Cardiac muscle cell (in vitro differentiated cells and primary cell): ENCODE measurements around the gene INO80E. TPM values are rescaled to one million over a fixed set of nuclear protein-coding genes. Genes with fewer than 3 reads are reported as not detected.

Source experiments
- DNase-seq, 2 donors: peaks; one replicate each; pipeline versions ENCODE4 v3.0.0 to v3.0.0-alpha.2; 2010 to 2017; ENCODE audit warnings: low read depth in 1 of 2, low spot score in 1 of 2
- H3K27ac ChIP-seq: fragments of 200-600 bp; sonication (generic); 2 replicates; pipeline ENCODE4 v1.5.1; 2016
- H3K27me3 ChIP-seq: fragments of 200-600 bp; sonication (generic); 2 replicates; pipeline ENCODE4 v1.6.0; 2016; ENCODE audit warnings: control low read depth
- H3K36me3 ChIP-seq: fragments of 200-600 bp; sonication (generic); 2 replicates; pipeline ENCODE4 v1.5.1; 2016; ENCODE audit warnings: control low read depth
- H3K4me1 ChIP-seq: fragments of 200-600 bp; sonication (generic); 2 replicates; pipeline ENCODE4 v1.8.1; 2017; ENCODE audit warnings: low read depth, mild to moderate bottlenecking, mixed run types
- H3K4me3 ChIP-seq: fragments of 200-600 bp; sonication (generic); 2 replicates; pipeline ENCODE4 v1.5.1; 2016; ENCODE audit warnings: mild to moderate bottlenecking
- H3K9me3 ChIP-seq: fragments of 200-600 bp; sonication (generic); 2 replicates; pipeline ENCODE4 v1.5.1; 2017; ENCODE audit warnings: low read depth, mild to moderate bottlenecking, control low read depth
- polyA plus RNA-seq: library from polyadenylated mRNA; unstranded; fragments of >200 nt; fragmentation: Nextera tagmentation; extraction: Ambion mirVana; gene quantifications from 2 replicates; pipeline ENCODE4 v1.2.1, GENCODE V29; 2016
- total RNA-seq: library from RNA; depleted of rRNA; stranded (reverse); fragments of >200 nt; gene quantifications from 2 replicates; pipeline ENCODE4 v1.2.3, GENCODE V29; 2016
- TF ChIP-seq, protein P1 (sequence below): IDR thresholded peaks from 2 replicates; pipeline ENCODE4 v1.5.1; 2012; ENCODE audit warnings: low read depth, mild to moderate bottlenecking, low read length

Gene INO80E, protein sequence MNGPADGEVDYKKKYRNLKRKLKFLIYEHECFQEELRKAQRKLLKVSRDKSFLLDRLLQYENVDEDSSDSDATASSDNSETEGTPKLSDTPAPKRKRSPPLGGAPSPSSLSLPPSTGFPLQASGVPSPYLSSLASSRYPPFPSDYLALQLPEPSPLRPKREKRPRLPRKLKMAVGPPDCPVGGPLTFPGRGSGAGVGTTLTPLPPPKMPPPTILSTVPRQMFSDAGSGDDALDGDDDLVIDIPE
- 83.7 and 167 TPM in 2 replicates for total RNA-seq
- 17.1 and 19.0 TPM in 2 replicates for polyA plus RNA-seq

DNA sequence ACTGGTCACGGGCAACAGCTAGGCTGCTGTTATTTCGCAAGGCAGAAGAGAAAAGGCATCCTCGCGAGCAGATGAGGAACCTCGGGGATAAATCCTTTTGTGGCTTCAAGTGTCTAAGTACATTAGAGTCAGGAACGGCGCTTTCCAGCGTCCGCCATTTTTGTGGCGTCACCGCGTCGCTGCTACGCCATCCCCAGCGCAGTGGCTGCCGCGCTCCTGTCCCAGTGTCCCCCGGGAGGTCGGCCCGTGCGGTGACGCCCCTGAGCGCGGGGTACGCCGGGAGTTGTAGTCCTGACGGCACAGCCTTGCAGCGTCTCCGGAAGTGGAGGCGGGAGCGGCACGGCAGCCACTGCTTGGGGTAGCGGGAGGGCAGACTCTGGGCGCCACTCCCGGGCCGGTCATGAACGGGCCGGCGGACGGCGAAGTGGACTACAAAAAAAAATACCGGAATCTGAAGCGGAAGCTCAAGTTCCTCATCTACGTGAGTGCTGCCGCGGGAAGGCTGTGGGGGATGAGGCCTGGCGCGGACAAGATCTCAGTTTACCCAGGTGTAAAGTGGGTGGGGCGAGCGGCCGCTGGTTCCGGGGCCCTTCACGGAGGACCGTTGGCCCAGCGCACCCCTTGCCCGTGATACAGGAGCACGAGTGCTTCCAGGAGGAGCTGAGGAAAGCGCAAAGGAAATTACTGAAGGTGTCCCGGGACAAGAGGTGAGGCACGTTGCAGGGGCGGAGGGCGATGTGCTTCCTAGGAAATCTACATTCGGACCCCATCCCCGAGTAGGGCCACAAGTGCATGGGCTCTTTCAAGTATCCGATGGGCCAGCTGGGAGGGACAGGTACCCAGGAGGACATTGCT, at the start of gene INO80E:
INO80E (plus strand) TSS at position 331 of the 855 bp plus-strand sequence; CDS start at position 401, 70 bp downstream.
- Histone ChIP-seq H3K9me3 (no peaks in the 10 kb centered on the region), H3K36me3 (peaks cover 6% of the 10 kb centered on the region), H3K4me1 (no peaks in the 10 kb centered on the region), H3K27me3 (no peaks in the 10 kb centered on the region), H3K27ac (peak within 1 kb of the TSS; percentile 86), H3K4me3 (peak within 1 kb of the TSS; percentile 84)
- TF ChIP-seq, protein P1, sequence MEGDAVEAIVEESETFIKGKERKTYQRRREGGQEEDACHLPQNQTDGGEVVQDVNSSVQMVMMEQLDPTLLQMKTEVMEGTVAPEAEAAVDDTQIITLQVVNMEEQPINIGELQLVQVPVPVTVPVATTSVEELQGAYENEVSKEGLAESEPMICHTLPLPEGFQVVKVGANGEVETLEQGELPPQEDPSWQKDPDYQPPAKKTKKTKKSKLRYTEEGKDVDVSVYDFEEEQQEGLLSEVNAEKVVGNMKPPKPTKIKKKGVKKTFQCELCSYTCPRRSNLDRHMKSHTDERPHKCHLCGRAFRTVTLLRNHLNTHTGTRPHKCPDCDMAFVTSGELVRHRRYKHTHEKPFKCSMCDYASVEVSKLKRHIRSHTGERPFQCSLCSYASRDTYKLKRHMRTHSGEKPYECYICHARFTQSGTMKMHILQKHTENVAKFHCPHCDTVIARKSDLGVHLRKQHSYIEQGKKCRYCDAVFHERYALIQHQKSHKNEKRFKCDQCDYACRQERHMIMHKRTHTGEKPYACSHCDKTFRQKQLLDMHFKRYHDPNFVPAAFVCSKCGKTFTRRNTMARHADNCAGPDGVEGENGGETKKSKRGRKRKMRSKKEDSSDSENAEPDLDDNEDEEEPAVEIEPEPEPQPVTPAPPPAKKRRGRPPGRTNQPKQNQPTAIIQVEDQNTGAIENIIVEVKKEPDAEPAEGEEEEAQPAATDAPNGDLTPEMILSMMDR: no peak
- peak; percentile 96 to 97 for DNase-seq

GRCh38 chr16:29947897-29948296, 48.1 kb upstream of the INO80E start:
- no peak overlapping the region for H3K27ac ChIP-seq
- H3K9me3 ChIP-seq: no peaks in the 10 kb centered on the region
- no peaks in the 10 kb centered on the region for H3K4me1 ChIP-seq
- no peak overlapping the region for H3K4me3 ChIP-seq
- no peak for DNase-seq
- no peaks in the 10 kb centered on the region for H3K36me3 ChIP-seq
- no peaks in the 10 kb centered on the region for H3K27me3 ChIP-seq
- TF ChIP-seq, protein P1: no peak

- TF ChIP-seq, protein P1: no peak
- Histone ChIP-seq H3K4me1 (no peaks in the 10 kb centered on the region), H3K27me3 (no peaks in the 10 kb centered on the region)
Observed at GRCh38 chr16:29950806-29951461, 45.1 kb upstream of the INO80E start.

GRCh38 chr16:29951625-29952365, 44.2 kb upstream of the INO80E start:
- TF ChIP-seq, protein P1: no peak
- no peaks in the 10 kb centered on the region for H3K27me3 ChIP-seq
- H3K4me3 ChIP-seq: no peak overlapping the region
- no peaks in the 10 kb centered on the region for H3K9me3 ChIP-seq
- H3K36me3 ChIP-seq: no peaks in the 10 kb centered on the region
- DNase-seq: no peak
- H3K27ac ChIP-seq: no peak overlapping the region
- H3K4me1 ChIP-seq: no peaks in the 10 kb centered on the region

More at GRCh38 chr16:29950806-29951461, 45.1 kb upstream of the INO80E start:
- no peak overlapping the region for H3K4me3 ChIP-seq
- H3K36me3 ChIP-seq: no peaks in the 10 kb centered on the region
- no peak for DNase-seq
- H3K27ac ChIP-seq: no peak overlapping the region
- H3K9me3 ChIP-seq: no peaks in the 10 kb centered on the region

DNA sequence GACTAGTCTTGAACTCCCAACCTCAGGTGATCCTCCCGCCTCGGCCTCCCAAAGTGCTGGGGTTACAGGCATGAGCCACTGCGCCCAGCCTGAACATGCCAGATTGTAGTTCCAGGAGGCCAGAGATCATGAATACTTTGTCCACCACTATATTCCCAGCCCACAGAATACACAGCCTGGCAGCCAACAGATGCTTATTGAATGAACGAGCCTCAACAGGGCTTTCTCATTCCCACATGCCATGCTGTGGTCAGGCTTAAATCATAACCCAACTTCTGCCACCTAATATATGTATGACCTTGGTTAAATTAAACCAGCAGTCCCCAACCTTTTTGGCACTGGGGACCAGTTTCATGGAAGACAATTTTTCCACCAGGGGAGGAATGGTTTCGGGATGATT, 37.3 kb upstream of the INO80E start:
- Histone ChIP-seq H3K4me3 (no peak overlapping the region), H3K36me3 (no peaks in the 10 kb centered on the region), H3K27me3 (no peaks in the 10 kb centered on the region), H3K4me1 (peaks cover 4% of the 10 kb centered on the region), H3K9me3 (no peaks in the 10 kb centered on the region), H3K27ac (no peak overlapping the region)
- no peak for DNase-seq
- TF ChIP-seq, protein P1: no peak
